SK-MEL-5 (cell line): ENCODE data around the gene WDR18. TPM values are rescaled to one million over a fixed set of nuclear protein-coding genes. Genes with fewer than 3 reads are reported as not detected.
A peak's percentile ranks its signal among the peaks of the same experiment; 100 is the strongest.

Source experiments
- DNase-seq: peaks from one replicate; pipeline ENCODE4 v3.0.0-alpha.2; 2016; ENCODE audit warnings: low read depth, low spot score
- in situ Hi-C: cut with HindIII; loops from 2 replicates; pipeline ENCODE4 v1.10.0; 2016; ENCODE audit warnings: low sequenced_read_pairs, high pct_unique_total_duplicates, low pct_unique_long_range_greater_than_20kb
- total RNA-seq: library from RNA; depleted of rRNA; stranded (reverse); fragments of >200 nt; shearing (Covaris generic); gene quantifications from 2 replicates; pipeline ENCODE4 v1.2.3, GENCODE V29; 2014

The WDR18 gene
- total RNA-seq, 1 experiment from 2014 or later: 24.4 TPM

GRCh38 chr19:999379-999719 is 15.2 kb downstream of the WDR18 start:
- in situ Hi-C loops: no loop called here
- no peak for DNase-seq

DNA sequence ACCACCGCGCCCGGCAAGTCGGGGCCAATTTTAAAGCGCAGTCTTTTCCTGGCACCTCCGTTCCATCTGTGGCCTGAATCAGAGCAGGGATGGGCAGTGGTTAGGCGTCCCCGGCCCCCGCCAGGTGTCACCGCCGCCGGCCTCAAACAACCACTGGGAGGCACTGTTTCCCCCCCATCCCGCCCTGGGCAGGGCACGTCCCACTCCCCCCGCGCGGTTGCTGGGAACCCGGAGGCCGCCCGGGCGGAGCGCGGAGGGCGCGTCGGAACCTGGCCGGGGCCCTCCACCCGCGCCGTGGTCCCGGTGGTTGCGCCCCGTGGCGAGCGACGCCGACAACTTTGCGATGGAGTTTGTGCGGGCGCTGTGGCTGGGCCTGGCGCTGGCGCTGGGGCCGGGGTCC is 15.9 kb downstream of the WDR18 start, which contains the start of gene GRIN3B:
GRIN3B (plus strand) TSS at position 325 of the 400 bp plus-strand sequence; CDS start at position 344, 19 bp downstream.
- DNase-seq: peak; percentile 40
- in situ Hi-C loops: no loop called here

DNA sequence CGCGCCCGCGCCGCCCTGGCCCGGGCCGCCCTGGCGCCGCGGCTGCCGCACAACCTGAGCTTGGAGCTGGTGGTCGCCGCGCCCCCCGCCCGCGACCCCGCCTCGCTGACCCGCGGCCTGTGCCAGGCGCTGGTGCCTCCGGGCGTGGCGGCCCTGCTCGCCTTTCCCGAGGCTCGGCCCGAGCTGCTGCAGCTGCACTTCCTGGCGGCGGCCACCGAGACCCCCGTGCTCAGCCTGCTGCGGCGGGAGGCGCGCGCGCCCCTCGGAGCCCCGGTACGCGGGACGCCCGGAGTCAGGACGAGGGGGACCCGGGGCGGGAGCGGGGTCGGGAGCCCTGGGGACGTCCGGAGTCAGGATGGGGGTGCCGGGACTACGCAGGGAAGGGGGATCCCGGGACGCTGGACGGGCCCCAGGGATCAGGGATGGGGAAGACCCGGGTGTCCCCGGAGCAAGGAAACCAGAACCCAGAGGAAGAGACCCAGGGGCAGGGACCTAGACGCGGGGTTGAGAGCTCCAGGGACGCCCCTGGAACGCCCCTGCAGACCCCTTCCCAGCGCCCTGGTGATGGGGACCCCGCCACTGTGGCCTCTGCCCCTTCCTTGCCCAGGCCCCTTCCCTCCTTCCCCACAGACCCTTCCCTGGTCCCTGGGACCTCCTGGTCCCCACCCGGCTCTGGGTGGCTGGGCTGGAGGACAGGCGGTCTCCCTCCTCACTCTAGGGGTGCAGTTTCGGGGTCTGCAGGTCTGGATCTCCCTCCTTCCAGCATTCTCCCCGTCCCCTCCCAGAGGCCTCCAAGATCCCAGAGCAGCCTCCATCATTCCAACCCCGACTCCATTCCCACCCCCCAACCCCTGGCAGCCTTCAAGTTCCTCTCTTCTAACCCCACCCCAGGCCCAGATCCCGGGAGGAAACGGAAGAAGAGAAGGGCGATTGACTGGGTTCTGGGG is 16.7 kb downstream of the WDR18 start:
- in situ Hi-C loops: no loop called here
- DNase-seq: no peak

DNA sequence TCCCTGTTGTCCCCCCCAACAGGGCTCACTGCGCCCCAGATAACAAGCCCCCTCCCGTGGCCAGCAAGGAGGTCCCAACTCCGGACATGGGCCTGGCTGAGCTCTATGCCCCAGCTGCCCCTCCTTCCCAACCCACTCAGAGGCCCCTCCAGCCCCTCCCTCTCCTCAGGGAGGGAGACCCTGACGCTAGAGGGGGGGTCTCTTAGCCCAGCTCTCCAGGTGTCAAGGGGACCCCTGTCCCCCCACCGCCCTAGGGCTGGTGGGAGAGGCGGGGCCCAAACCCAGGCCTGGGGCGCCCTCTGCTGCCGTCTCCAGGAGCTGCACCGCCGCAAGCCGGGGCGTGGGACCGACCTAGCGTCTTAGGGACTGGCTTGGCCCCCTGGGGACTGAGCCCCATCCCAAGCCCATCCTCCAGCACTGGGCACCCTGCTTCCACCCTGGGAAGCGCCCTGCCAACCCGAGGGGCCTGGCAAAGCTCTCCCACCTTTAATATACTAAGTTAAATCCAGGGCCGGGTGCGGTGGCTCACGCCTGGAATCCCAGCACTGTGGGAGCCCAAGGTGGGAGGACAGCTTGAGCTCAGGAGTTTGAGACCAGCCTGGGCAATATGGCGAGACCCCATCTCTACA is 17.5 kb downstream of the WDR18 start:
- DNase-seq: peak; percentile 38
- in situ Hi-C loops: no loop called here

DNA sequence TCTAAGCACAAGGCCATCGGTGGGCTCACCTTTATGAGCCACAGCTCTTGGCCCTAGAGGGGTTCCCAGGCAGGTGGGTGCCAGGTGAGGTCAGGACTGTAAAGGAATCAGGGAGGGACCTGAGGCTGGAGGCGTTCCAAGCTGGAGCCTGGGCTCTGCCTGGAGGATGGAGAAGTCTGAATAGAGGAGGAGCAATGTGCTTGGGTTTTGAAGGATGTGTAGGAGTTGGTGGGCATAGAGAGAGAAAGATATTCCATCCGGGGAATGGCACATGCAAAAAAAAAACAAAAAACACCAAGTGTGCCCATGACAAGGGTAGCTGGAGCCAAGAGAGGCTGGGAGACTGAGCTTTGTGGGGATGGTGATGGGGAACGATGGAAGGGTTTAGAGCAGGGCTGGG is 18.5 kb downstream of the WDR18 start:
- in situ Hi-C loops: no loop called here

DNA sequence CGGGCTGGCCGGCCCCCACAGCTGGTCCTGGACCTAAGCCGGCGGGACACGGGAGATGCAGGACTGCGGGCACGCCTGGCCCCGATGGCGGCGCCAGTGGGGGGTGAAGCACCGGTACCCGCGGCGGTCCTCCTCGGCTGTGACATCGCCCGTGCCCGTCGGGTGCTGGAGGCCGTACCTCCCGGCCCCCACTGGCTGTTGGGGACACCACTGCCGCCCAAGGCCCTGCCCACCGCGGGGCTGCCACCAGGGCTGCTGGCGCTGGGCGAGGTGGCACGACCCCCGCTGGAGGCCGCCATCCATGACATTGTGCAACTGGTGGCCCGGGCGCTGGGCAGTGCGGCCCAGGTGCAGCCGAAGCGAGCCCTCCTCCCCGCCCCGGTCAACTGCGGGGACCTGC is 19.1 kb downstream of the WDR18 start:
- in situ Hi-C loops: no loop called here

More for the DNA sequence above, 18.5 kb downstream of the WDR18 start:
- no peak for DNase-seq

GRCh38 chr19:1004204-1004802 is 20.2 kb downstream of the WDR18 start:
- no peak for DNase-seq
- in situ Hi-C loops: no loop called here

More for the DNA sequence above, 19.1 kb downstream of the WDR18 start:
- DNase-seq: no peak

- in situ Hi-C loops: no loop called here
- DNase-seq: no peak
Measured at GRCh38 chr19:1004803-1005664, 20.9 kb downstream of the WDR18 start.

DNA sequence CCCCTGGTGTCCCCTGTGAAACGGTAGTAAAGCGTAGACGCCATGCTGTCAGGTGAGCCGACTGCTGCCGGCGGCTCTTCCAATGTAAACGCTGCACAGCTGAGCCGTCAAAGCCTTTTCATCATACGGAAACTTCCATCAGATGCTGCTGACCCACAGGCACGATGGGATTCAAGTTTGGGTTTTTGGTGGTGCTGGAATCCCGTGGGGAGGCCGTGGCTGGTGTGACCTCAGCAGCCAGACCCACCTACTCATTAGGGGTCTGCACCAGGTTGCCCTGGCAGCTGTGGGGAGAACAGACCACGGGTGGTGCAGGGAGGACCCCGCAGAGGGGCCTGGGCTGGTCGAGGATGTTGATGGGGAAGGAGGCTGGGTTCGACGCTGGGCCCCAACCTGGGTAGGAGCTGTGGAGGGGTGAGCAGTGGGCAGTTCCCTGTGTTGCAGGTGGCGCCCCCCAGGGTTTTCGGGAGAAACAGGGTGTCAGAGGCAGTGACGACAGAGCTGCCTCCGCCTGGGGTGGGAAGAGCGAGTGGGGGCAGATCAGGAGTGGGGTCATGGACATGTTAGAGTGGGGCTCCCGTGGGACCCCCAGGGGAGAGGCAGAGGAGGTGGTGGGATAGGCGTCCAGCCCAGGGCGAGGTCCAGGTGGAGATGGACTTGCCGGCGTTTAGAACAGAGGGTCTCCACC is 22.7 kb downstream of the WDR18 start:
- in situ Hi-C loops: no loop called here
- no peak for DNase-seq

DNA sequence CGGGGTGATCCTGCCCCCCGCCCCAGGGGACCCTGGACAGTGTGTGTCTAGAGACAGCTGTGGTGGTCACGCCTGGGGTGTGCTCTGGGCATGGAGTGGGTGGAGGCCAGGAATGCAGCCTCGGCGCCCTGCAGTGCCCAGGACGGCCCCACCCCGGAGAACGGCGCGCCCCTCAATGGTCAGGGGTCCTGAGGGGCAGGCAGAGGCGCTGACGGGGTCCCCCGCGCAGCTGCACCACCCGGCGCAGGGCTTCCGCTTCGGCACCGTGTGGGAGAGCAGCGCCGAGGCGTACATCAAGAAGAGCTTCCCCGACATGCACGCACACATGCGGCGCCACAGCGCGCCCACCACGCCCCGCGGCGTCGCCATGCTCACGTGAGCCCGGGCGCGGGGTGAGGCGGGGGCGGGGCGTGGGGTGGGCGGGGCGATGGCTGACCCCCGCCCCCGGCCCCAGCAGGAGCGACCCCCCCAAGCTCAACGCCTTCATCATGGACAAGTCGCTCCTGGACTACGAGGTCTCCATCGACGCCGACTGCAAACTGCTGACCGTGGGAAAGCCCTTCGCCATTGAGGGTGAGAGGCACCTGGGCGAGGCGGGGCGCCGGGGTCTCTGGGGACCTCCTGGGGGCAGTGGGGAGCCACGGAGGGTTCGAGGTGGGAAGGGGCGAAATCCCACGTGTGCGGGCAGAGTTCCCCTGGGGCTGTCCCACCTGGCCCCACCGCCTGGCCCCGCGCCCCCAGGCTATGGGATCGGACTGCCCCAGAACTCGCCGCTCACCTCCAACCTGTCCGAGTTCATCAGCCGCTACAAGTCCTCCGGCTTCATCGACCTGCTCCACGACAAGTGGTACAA is 23.5 kb downstream of the WDR18 start:
- in situ Hi-C loops: no loop called here
- DNase-seq: no peak

- no peak for DNase-seq
- in situ Hi-C loops: no loop called here
Measured at GRCh38 chr19:1008268-1009040, 24.3 kb downstream of the WDR18 start.

- DNase-seq: no peak
- in situ Hi-C loops: no loop called here
Measured at GRCh38 chr19:1009041-1009980, 25.2 kb downstream of the WDR18 start.

- DNase-seq: no peak
- in situ Hi-C loops: no loop called here
Measured at GRCh38 chr19:1009981-1010538, 25.9 kb downstream of the WDR18 start.
